Mesendoderm (in vitro differentiated cells): ENCODE results near the gene DEFB127.

Experiments used
- DNase-seq: peaks from one replicate; pipeline ENCODE4 v3.0.0; 2013
- H2AK5ac ChIP-seq: 2 replicates; pipeline ENCODE4 v1.6.1; 2013; ENCODE audit warnings: low read length, inconsistent platforms
- H2BK120ac ChIP-seq: 2 replicates; pipeline ENCODE4 v1.6.1; 2013; ENCODE audit warnings: low read depth, mild to moderate bottlenecking, low read length, moderate library complexity, mixed read lengths
- H2BK15ac ChIP-seq: replicated peaks from 2 replicates; pipeline ENCODE4 v1.6.1; 2013; ENCODE audit warnings: low read depth, mild to moderate bottlenecking, moderate library complexity
- H2BK5ac ChIP-seq: 2 replicates; pipeline ENCODE4 v1.6.1; 2013; ENCODE audit warnings: low read length, inconsistent platforms
- H3K18ac ChIP-seq: 2 replicates; pipeline ENCODE4 v1.6.1; 2013; ENCODE audit warnings: mild to moderate bottlenecking, low read length, mixed read lengths
- H3K23ac ChIP-seq: one replicate; pipeline ENCODE4 v1.6.1; 2013; ENCODE audit warnings: low read length
- H3K27ac ChIP-seq: 2 replicates; pipeline ENCODE4 v1.5.1; 2013; ENCODE audit warnings: low read depth, mild to moderate bottlenecking, inconsistent platforms, low read length, moderate library complexity
- H3K27me3 ChIP-seq: 2 replicates; pipeline ENCODE4 v1.6.1; 2013; ENCODE audit warnings: low read length, control low read depth, mild to moderate bottlenecking, inconsistent platforms; ENCODE audit not compliant: insufficient read depth, poor library complexity
- H3K36me3 ChIP-seq: 2 replicates; pipeline ENCODE4 v1.6.1; 2013; ENCODE audit warnings: low read length, inconsistent platforms; ENCODE audit not compliant: control insufficient read depth, insufficient read depth
- H3K4ac ChIP-seq: one replicate; pipeline ENCODE4 v1.6.1; 2013; ENCODE audit warnings: low read depth, mild to moderate bottlenecking, low read length, moderate library complexity
- H3K4me1 ChIP-seq: 2 replicates; pipeline ENCODE4 v1.6.1; 2013; ENCODE audit warnings: low read depth, low read length, inconsistent platforms; ENCODE audit not compliant: control insufficient read depth
- H3K4me2 ChIP-seq: 2 replicates; pipeline ENCODE4 v1.6.1; 2013; ENCODE audit warnings: low read length
- H3K4me3 ChIP-seq: 2 replicates; pipeline ENCODE4 v1.5.1; 2013; ENCODE audit warnings: mild to moderate bottlenecking, low read length
- H3K56ac ChIP-seq: one replicate; pipeline ENCODE4 v1.6.1; 2013; ENCODE audit warnings: low read length
- H3K79me1 ChIP-seq: 2 replicates; pipeline ENCODE4 v1.6.1; 2013; ENCODE audit warnings: low read length, inconsistent platforms
- H3K79me2 ChIP-seq: 2 replicates; pipeline ENCODE4 v1.6.1; 2013; ENCODE audit warnings: mild to moderate bottlenecking, low read length; ENCODE audit not compliant: control insufficient read depth, insufficient read depth
- H3K9ac ChIP-seq: 2 replicates; pipeline ENCODE4 v1.6.1; 2013; ENCODE audit warnings: low read length, inconsistent platforms
- H4K5ac ChIP-seq: one replicate; pipeline ENCODE4 v1.6.1; 2013; ENCODE audit warnings: low read length
- H4K8ac ChIP-seq: one replicate; pipeline ENCODE4 v1.6.1; 2013; ENCODE audit warnings: low read depth, mild to moderate bottlenecking, control low read depth, low read length, moderate library complexity
- WGBS: extraction: QIAGEN DNeasy Blood & Tissue Kit; methylation state at CpG from one replicate; pipeline ENCODE4 v1.1.7; 2013; ENCODE audit warnings: low lambda C conversion rate, missing lambda C conversion rate; ENCODE audit not compliant: insufficient coverage; ENCODE audit errors: extremely low coverage; 5-methylcytosine and 5-hydroxymethylcytosine counted together

Gene DEFB127

DNA sequence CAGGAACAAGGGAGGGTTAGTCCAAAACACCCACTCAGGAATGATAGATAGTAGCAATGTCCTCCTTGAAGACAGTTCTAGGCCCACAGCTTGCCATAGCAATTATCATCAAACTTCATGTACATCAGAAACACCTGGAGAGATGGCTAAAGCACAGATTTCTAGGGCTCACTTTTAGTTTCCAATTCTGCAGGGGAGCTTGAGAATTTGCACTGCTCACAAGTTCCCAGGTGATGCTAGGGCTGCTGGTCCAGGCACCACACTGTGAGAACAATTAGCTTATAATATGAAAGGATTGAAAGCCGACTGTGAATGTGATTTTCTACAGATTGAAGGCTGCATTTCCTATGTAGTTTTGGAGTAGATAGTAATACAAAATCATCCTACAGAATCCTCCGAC is 11.4 kb upstream of the DEFB127 start:
- H3K4ac ChIP-seq, result no peak overlapping the region
- no peaks in the 10 kb centered on the region for H3K36me3 ChIP-seq
- no peak overlapping the region for H2AK5ac ChIP-seq
- H3K4me2 ChIP-seq, result no peak overlapping the region
- H3K79me2 ChIP-seq, result no peaks in the 10 kb centered on the region
- no peak overlapping the region for H3K27ac ChIP-seq
- no peak overlapping the region for H3K18ac ChIP-seq
- H2BK120ac ChIP-seq, result no peak overlapping the region
- WGBS, result no CpG with 5 or more reads among the region's 2 CpGs
- no peak for DNase-seq
- H3K9ac ChIP-seq, result no peak overlapping the region
- no peaks in the 10 kb centered on the region for H3K4me1 ChIP-seq
- H2BK5ac ChIP-seq, result no peak overlapping the region
- H2BK15ac ChIP-seq, result no peak overlapping the region
- H3K27me3 ChIP-seq, result no peaks in the 10 kb centered on the region
- H3K4me3 ChIP-seq, result no peak overlapping the region
- H4K8ac ChIP-seq, result no peak overlapping the region
- no peak overlapping the region for H3K56ac ChIP-seq
- no peak overlapping the region for H4K5ac ChIP-seq
- H3K23ac ChIP-seq, result no peak overlapping the region
- no peaks in the 10 kb centered on the region for H3K79me1 ChIP-seq

DNA sequence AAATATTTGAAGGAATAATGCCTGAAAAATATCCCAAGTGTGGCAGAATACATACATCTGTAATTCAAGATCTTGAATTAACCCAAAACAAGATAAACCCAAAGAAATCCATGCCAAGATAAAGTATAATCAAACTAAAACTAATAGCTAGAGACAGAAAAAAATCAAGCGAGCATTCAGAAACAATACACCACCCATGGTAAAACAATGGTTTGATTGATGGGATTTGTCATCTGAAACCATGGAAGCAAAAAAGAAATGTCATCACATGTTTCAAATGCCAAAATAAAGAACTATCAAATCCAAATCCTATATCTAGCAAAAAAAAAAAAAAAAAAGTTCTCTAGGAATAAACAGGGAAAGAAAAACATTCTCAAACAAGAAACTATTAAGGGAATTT is 5.1 kb upstream of the DEFB127 start:
- Histone ChIP-seq H3K23ac (no peak overlapping the region), H3K9ac (no peak overlapping the region), H2BK120ac (no peak overlapping the region), H2BK5ac (no peak overlapping the region), H3K27me3 (no peaks in the 10 kb centered on the region), H3K4ac (no peak overlapping the region), H3K4me2 (no peak overlapping the region), H3K4me3 (no peak overlapping the region), H3K79me2 (no peaks in the 10 kb centered on the region), H3K56ac (no peak overlapping the region), H2BK15ac (no peak overlapping the region), H3K4me1 (no peaks in the 10 kb centered on the region), H3K36me3 (no peaks in the 10 kb centered on the region), H3K27ac (no peak overlapping the region), H3K79me1 (no peaks in the 10 kb centered on the region), H2AK5ac (no peak overlapping the region), H4K5ac (no peak overlapping the region), H4K8ac (no peak overlapping the region), H3K18ac (no peak overlapping the region)
- WGBS, result no CpG with 5 or more reads among the region's 1 CpG
- DNase-seq, result no peak

DNA sequence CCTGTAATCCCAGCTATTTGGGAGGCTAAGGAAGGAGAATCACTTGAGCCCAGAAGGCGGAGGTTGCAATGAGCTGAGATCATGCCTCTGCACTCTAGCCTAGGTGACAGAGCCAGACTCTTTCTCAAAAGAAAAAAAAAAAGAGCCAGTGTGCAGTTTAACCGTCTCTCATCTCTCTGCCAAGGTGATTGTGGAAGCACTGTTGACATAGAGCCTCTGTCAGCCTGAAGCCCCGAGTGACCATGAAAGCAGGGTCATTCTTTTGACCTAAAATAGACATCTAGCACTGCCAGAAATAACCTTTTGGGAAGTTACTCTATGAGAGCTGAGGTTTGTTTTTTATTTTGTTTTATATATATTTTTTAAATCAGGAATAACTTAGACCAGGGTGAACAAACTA is 7.4 kb downstream of the DEFB127 start:
- Histone ChIP-seq H2AK5ac (no peak overlapping the region), H3K79me2 (no peaks in the 10 kb centered on the region), H3K9ac (no peak overlapping the region), H2BK5ac (no peak overlapping the region), H3K4me1 (no peaks in the 10 kb centered on the region), H3K27me3 (no peaks in the 10 kb centered on the region), H3K36me3 (no peaks in the 10 kb centered on the region), H4K8ac (no peak overlapping the region), H3K27ac (no peak overlapping the region), H3K79me1 (no peaks in the 10 kb centered on the region), H2BK15ac (no peak overlapping the region), H3K4me2 (no peak overlapping the region), H3K56ac (no peak overlapping the region), H3K18ac (no peak overlapping the region), H4K5ac (no peak overlapping the region), H3K23ac (no peak overlapping the region), H3K4me3 (no peak overlapping the region), H2BK120ac (no peak overlapping the region), H3K4ac (no peak overlapping the region)
- DNase-seq, result no peak
- no CpG with 5 or more reads among the region's 3 CpGs for WGBS

DNA sequence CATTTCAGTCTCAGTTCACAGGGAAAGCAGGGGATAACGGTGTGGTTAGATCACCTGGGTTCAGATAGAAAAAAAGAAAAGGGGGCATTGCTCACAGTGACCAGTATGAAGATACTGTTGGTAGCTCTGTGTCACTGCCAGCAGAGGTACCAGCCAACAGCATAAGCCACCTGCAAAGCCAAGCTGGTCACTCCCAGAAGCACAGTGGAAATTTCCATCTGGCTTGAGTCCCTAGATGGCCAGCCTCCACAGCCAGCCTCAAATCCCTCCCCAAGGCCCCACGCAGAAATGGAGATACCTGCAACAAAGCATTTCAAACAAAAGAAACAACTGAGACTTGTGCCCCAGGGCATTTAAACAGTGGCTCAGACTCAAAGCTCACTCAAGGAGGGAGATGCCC is 11.6 kb downstream of the DEFB127 start:
- Histone ChIP-seq H3K27ac (no peak overlapping the region), H3K36me3 (no peaks in the 10 kb centered on the region), H2BK15ac (no peak overlapping the region), H3K4me2 (no peak overlapping the region), H2BK5ac (no peak overlapping the region), H2AK5ac (no peak overlapping the region), H3K9ac (no peak overlapping the region), H3K27me3 (no peaks in the 10 kb centered on the region), H4K5ac (no peak overlapping the region), H4K8ac (no peak overlapping the region), H3K18ac (no peak overlapping the region), H3K23ac (no peak overlapping the region), H3K79me1 (no peaks in the 10 kb centered on the region), H2BK120ac (no peak overlapping the region), H3K4me3 (no peak overlapping the region), H3K4me1 (no peaks in the 10 kb centered on the region), H3K79me2 (no peaks in the 10 kb centered on the region), H3K4ac (no peak overlapping the region), H3K56ac (no peak overlapping the region)
- no CpG with 5 or more reads among the region's 2 CpGs for WGBS
- DNase-seq, result no peak

DNA sequence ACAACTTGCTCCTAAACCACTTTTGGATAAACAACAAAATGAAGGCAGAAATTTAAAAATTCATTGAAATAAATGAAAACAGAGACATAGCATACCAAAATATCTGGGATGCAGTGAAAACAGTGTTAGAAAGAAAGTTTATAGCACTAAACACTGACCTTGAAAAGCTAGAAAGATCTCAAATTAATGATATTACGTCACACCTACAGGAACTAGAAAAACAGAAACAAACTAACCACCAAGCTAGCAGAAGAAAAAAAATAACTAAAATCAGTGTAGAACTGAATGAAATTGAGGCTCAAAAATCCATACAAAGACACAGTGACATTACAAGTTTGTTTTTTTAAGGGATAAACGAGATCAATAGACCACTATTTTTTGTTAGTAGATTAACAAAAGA is 27.0 kb downstream of the DEFB127 start:
- Histone ChIP-seq H3K4me2 (no peak overlapping the region), H3K23ac (no peak overlapping the region), H4K5ac (no peak overlapping the region), H2BK15ac (no peak overlapping the region), H3K4me3 (no peak overlapping the region), H3K4me1 (no peaks in the 10 kb centered on the region), H3K18ac (no peak overlapping the region), H3K79me1 (no peaks in the 10 kb centered on the region), H2BK5ac (no peak overlapping the region), H3K27ac (no peak overlapping the region), H3K27me3 (no peaks in the 10 kb centered on the region), H2BK120ac (no peak overlapping the region), H3K4ac (no peak overlapping the region), H3K36me3 (no peaks in the 10 kb centered on the region), H3K79me2 (no peaks in the 10 kb centered on the region), H4K8ac (no peak overlapping the region), H2AK5ac (no peak overlapping the region), H3K56ac (no peak overlapping the region), H3K9ac (no peak overlapping the region)
- no peak for DNase-seq
- WGBS, result no CpG with 5 or more reads among the region's 2 CpGs

DNA sequence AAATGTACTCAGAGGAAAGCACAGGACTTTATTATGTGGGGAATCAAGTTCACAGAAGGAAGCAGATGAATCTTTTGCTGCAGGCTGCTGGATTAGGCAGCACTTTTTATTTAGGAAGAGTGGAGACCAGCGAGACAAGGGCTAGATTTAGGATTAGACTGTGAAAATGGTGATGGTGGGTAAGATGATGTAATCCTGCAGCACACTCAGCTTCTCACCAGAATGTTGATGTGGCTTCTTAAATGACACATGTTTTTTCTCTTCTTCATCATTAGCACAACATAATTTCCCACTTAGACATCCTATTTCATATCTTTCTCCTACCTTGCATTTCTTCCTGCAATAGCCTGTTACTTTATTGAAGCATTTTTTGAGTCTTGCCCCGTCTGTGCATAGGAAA is 30.5 kb downstream of the DEFB127 start:
- no peak overlapping the region for H3K4ac ChIP-seq
- no peak overlapping the region for H2BK15ac ChIP-seq
- no peak overlapping the region for H2AK5ac ChIP-seq
- no peak overlapping the region for H4K5ac ChIP-seq
- no peaks in the 10 kb centered on the region for H3K36me3 ChIP-seq
- WGBS, result no CpG with 5 or more reads among the region's 2 CpGs
- H3K56ac ChIP-seq, result no peak overlapping the region
- no peak overlapping the region for H3K23ac ChIP-seq
- H3K27me3 ChIP-seq, result no peaks in the 10 kb centered on the region
- no peak for DNase-seq
- no peaks in the 10 kb centered on the region for H3K79me1 ChIP-seq
- no peak overlapping the region for H3K9ac ChIP-seq
- H3K4me3 ChIP-seq, result no peak overlapping the region
- H2BK120ac ChIP-seq, result no peak overlapping the region
- no peaks in the 10 kb centered on the region for H3K79me2 ChIP-seq
- H3K4me2 ChIP-seq, result no peak overlapping the region
- no peak overlapping the region for H4K8ac ChIP-seq
- no peaks in the 10 kb centered on the region for H3K4me1 ChIP-seq
- H3K27ac ChIP-seq, result no peak overlapping the region
- no peak overlapping the region for H2BK5ac ChIP-seq
- H3K18ac ChIP-seq, result no peak overlapping the region
